Tibial nerve (tissue), 3 donors: ENCODE data around the gene RPAIN.

Experiments used
- CTCF ChIP-seq, 5 experiments: fragments of 200-600 bp in 3 of 5; fragments of 450-650 bp in 2 of 5; sonication (generic) in 3 of 5; IDR thresholded peaks; one replicate each; pipeline ENCODE4 v1.5.1; 2016 to 2019; ENCODE audit warnings: antibody characterized with exemption in 5 of 5, mild to moderate bottlenecking in 3 of 5, moderate library complexity in 2 of 5
- POLR2A ChIP-seq, 2 donors: fragments of 450-650 bp; IDR thresholded peaks; one replicate each; pipeline ENCODE4 v1.6.1; 2017; ENCODE audit warnings: antibody characterized with exemption in 2 of 2, mild to moderate bottlenecking in 2 of 2, moderate library complexity in 2 of 2

GRCh38 chr17:5370411-5370810, 49.6 kb upstream of the RPAIN start:
- TF ChIP-seq CTCF (IDR thresholded peaks at IDR 0.05), result no peak
- TF ChIP-seq POLR2A (IDR thresholded peaks at IDR 0.05), result no peak
